SKM-1 (cell line): Measurements from ENCODE around the gene HM13.
"Not testable (repeated sequence)": the region's sequence is repeated elsewhere in the genome, so short reads cannot be mapped to it uniquely, and the experiment has no call there.

ENCODE experiments used
- DNase-seq: peaks from one replicate; lab custom pipeline; 2025; ENCODE audit not compliant: unreplicated experiment; lab: John Stamatoyannopoulos, UW

The HM13 gene

GRCh38 chr20:31542201-31542842 lies 28.1 kb downstream of the HM13 start:
- DNase-seq, result no peak

GRCh38 chr20:31542963-31543362 lies 28.7 kb downstream of the HM13 start:
- no peak for DNase-seq

- DNase-seq, result no peak
Measured at GRCh38 chr20:31543966-31544598, 29.8 kb downstream of the HM13 start.

- DNase-seq, result no peak
Measured at GRCh38 chr20:31544600-31544999, 30.4 kb downstream of the HM13 start.

- DNase-seq, result not testable (repeated sequence)
Measured at GRCh38 chr20:31545621-31546040, 31.4 kb downstream of the HM13 start.

- peak; percentile 91 for DNase-seq
Measured at GRCh38 chr20:31547017-31547675, 32.9 kb downstream of the HM13 start.

GRCh38 chr20:31547720-31548298 lies 33.6 kb downstream of the HM13 start:
- DNase-seq, result no peak

GRCh38 chr20:31548820-31549512 lies 34.7 kb downstream of the HM13 start:
- DNase-seq, result no peak

GRCh38 chr20:31549513-31549880 lies 35.3 kb downstream of the HM13 start:
- no peak for DNase-seq

GRCh38 chr20:31550099-31550498 lies 35.9 kb downstream of the HM13 start:
- DNase-seq, result no peak

- DNase-seq, result no peak
Measured at GRCh38 chr20:31551163-31552081, 37.2 kb downstream of the HM13 start.

- no peak for DNase-seq
Measured at GRCh38 chr20:31555203-31555775, 41.0 kb downstream of the HM13 start.

GRCh38 chr20:31559704-31560093 lies 45.5 kb downstream of the HM13 start:
- no peak for DNase-seq

- DNase-seq, result peak; percentile 78
Measured at GRCh38 chr20:31560094-31560745, 46.0 kb downstream of the HM13 start.

- no peak for DNase-seq
Measured at GRCh38 chr20:31560746-31561598, 46.7 kb downstream of the HM13 start.

GRCh38 chr20:31562241-31562640 lies 48.0 kb downstream of the HM13 start:
- DNase-seq, result no peak

GRCh38 chr20:31564284-31564683 lies 50.0 kb downstream of the HM13 start:
- DNase-seq, result no peak

- DNase-seq, result no peak
Measured at GRCh38 chr20:31565699-31566318, 51.6 kb downstream of the HM13 start.
